Stimulated activated CD8-positive, alpha-beta memory T cell treated with anti-CD3 and anti-CD28 coated beads, Interleukin-4, amount 100 ng/mL, for 1 hour (primary cell): ENCODE measurements around the gene TMEFF2.

Experiments used
- DNase-seq, 2 donors: peaks; one replicate each; pipeline ENCODE4 v3.0.0-alpha.2; 2020; ENCODE audit warnings: low read depth in 2 of 2, low spot score in 1 of 2

TMEFF2 gene

GRCh38 chr2:191976436-191976835, 218.3 kb downstream of the TMEFF2 start:
- DNase-seq, result no peak

GRCh38 chr2:191974676-191975075, 220.1 kb downstream of the TMEFF2 start:
- no peak for DNase-seq

GRCh38 chr2:191970867-191971266, 223.9 kb downstream of the TMEFF2 start:
- DNase-seq, result no peak

GRCh38 chr2:191968120-191968519, 226.6 kb downstream of the TMEFF2 start:
- no peak for DNase-seq

- no peak for DNase-seq
Measured at GRCh38 chr2:191965733-191966132, 229.0 kb downstream of the TMEFF2 start.

GRCh38 chr2:191961556-191961955, 233.2 kb downstream of the TMEFF2 start:
- DNase-seq, result no peak

GRCh38 chr2:191959209-191959608, 235.5 kb downstream of the TMEFF2 start:
- no peak for DNase-seq

GRCh38 chr2:191957996-191958860, 236.5 kb downstream of the TMEFF2 start:
- DNase-seq, result no peak

GRCh38 chr2:191954451-191954850, 240.3 kb downstream of the TMEFF2 start:
- no peak for DNase-seq

GRCh38 chr2:191952515-191953270, 242.0 kb downstream of the TMEFF2 start:
- no peak for DNase-seq

- DNase-seq, result no peak
Measured at GRCh38 chr2:191951832-191952231, 242.9 kb downstream of the TMEFF2 start.

GRCh38 chr2:191951376-191951775, 243.4 kb downstream of the TMEFF2 start:
- DNase-seq, result no peak

GRCh38 chr2:191950132-191950874, 244.4 kb downstream of the TMEFF2 start:
- no peak for DNase-seq

GRCh38 chr2:191947235-191947634, 247.5 kb downstream of the TMEFF2 start:
- DNase-seq, result no peak

GRCh38 chr2:191946471-191947182, 248.1 kb downstream of the TMEFF2 start:
- no peak for DNase-seq

GRCh38 chr2:191945623-191946022, 249.1 kb downstream of the TMEFF2 start:
- DNase-seq, result no peak

GRCh38 chr2:191942739-191943103, 252.0 kb downstream of the TMEFF2 start:
- no peak for DNase-seq

- no peak for DNase-seq
Measured at GRCh38 chr2:191942090-191942738, 252.5 kb downstream of the TMEFF2 start.

GRCh38 chr2:191941376-191941929, 253.3 kb downstream of the TMEFF2 start:
- no peak for DNase-seq

- no peak for DNase-seq
Measured at GRCh38 chr2:191938779-191939178, 256.0 kb downstream of the TMEFF2 start.
